ENCODE measurements around the gene CDV3.

DNA sequence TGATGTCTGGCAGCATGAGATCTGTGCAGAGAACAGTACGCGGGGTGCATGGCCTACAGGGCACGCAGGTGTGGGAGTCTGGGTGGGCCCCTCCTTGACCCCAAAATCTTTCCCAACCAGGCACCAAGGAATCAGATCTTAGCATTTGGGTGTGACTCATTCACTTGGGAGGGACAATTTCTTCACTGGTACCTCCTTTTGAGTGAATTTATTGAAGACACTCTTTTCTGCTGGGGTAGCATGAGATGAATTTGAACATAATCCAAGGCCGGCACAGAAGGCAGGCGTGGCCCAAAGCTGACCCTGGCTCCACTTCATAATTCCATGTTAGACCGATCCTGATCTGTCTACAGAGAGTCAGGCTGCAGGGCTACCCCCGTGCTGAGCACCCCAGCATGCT is 30.6 kb upstream of the CDV3 start:
- TF ChIP-seq FOXK1 (CRISPR knock-in tag; IDR thresholded peaks at IDR 0.05; ENCODE audit: borderline replicate concordance) (no peak), ZBTB8A (IDR thresholded peaks at IDR 0.05; ENCODE audit: partially characterized antibody) (no peak), POLR2A (conservative IDR thresholded peaks at IDR 0.05) (no peak), BCOR (IDR thresholded peaks at IDR 0.05) (no peak), RCOR1 (IDR thresholded peaks at IDR 0.05; ENCODE audit: borderline replicate concordance in 1 of 2, low read depth in 2 of 2, low read length in 2 of 2) (no peak), HDAC2 (IDR thresholded peaks at IDR 0.05) (no peak), EZH2 (IDR thresholded peaks at IDR 0.05; ENCODE audit: borderline replicate concordance, low read depth, low read length) (no peak)
- TF ChIP-seq, protein P1, sequence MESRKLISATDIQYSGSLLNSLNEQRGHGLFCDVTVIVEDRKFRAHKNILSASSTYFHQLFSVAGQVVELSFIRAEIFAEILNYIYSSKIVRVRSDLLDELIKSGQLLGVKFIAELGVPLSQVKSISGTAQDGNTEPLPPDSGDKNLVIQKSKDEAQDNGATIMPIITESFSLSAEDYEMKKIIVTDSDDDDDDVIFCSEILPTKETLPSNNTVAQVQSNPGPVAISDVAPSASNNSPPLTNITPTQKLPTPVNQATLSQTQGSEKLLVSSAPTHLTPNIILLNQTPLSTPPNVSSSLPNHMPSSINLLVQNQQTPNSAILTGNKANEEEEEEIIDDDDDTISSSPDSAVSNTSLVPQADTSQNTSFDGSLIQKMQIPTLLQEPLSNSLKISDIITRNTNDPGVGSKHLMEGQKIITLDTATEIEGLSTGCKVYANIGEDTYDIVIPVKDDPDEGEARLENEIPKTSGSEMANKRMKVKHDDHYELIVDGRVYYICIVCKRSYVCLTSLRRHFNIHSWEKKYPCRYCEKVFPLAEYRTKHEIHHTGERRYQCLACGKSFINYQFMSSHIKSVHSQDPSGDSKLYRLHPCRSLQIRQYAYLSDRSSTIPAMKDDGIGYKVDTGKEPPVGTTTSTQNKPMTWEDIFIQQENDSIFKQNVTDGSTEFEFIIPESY (CRISPR knock-in tag; IDR thresholded peaks at IDR 0.05), result no peak
- TF ChIP-seq, protein P2, sequence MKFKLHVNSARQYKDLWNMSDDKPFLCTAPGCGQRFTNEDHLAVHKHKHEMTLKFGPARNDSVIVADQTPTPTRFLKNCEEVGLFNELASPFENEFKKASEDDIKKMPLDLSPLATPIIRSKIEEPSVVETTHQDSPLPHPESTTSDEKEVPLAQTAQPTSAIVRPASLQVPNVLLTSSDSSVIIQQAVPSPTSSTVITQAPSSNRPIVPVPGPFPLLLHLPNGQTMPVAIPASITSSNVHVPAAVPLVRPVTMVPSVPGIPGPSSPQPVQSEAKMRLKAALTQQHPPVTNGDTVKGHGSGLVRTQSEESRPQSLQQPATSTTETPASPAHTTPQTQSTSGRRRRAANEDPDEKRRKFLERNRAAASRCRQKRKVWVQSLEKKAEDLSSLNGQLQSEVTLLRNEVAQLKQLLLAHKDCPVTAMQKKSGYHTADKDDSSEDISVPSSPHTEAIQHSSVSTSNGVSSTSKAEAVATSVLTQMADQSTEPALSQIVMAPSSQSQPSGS (CRISPR knock-in tag; IDR thresholded peaks at IDR 0.05), result no peak
- TF ChIP-seq, protein P3, sequence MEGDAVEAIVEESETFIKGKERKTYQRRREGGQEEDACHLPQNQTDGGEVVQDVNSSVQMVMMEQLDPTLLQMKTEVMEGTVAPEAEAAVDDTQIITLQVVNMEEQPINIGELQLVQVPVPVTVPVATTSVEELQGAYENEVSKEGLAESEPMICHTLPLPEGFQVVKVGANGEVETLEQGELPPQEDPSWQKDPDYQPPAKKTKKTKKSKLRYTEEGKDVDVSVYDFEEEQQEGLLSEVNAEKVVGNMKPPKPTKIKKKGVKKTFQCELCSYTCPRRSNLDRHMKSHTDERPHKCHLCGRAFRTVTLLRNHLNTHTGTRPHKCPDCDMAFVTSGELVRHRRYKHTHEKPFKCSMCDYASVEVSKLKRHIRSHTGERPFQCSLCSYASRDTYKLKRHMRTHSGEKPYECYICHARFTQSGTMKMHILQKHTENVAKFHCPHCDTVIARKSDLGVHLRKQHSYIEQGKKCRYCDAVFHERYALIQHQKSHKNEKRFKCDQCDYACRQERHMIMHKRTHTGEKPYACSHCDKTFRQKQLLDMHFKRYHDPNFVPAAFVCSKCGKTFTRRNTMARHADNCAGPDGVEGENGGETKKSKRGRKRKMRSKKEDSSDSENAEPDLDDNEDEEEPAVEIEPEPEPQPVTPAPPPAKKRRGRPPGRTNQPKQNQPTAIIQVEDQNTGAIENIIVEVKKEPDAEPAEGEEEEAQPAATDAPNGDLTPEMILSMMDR (IDR thresholded peaks at IDR 0.05 in 2 of 3, conservative IDR thresholded peaks at IDR 0.05 in 1 of 3; ENCODE audit: insufficient read depth in 2 of 3, low read depth in 1 of 3, low read length in 3 of 3), result no peak
